Measurements from ENCODE around the gene WNK1.

DNA sequence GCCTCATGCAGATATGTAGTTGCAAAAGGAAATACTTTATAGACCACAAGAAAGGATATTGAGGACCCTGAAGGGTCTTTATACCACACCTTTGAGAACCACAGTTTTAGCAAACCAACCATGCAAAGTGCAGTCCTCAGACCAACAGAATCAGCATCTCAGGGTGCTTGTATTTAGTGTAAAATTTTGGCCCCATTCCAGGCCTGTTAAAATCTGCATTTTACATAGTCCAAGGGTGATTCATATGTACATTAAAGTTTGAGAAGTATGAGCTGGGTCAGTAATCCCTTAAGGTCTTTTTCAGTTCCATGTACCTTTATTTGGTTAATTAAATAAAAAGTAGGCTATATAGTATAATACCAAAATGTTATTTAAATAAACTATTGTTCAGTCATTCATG lies 91.2 kb downstream of the WNK1 start:
- TF ChIP-seq POLR2A (IDR thresholded peaks at IDR 0.05) (no peak), POLR2AphosphoS5 (IDR thresholded peaks at IDR 0.05) (no peak)
- TF ChIP-seq, protein P1, sequence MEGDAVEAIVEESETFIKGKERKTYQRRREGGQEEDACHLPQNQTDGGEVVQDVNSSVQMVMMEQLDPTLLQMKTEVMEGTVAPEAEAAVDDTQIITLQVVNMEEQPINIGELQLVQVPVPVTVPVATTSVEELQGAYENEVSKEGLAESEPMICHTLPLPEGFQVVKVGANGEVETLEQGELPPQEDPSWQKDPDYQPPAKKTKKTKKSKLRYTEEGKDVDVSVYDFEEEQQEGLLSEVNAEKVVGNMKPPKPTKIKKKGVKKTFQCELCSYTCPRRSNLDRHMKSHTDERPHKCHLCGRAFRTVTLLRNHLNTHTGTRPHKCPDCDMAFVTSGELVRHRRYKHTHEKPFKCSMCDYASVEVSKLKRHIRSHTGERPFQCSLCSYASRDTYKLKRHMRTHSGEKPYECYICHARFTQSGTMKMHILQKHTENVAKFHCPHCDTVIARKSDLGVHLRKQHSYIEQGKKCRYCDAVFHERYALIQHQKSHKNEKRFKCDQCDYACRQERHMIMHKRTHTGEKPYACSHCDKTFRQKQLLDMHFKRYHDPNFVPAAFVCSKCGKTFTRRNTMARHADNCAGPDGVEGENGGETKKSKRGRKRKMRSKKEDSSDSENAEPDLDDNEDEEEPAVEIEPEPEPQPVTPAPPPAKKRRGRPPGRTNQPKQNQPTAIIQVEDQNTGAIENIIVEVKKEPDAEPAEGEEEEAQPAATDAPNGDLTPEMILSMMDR (IDR thresholded peaks at IDR 0.05), result no peak
